HG03064 (cell line): ENCODE data around the gene VAV3.
A peak's percentile ranks its signal among the peaks of the same experiment; 100 is the strongest.

ENCODE experiments used
- ATAC-seq: cut with Tn5 transposase; IDR thresholded peaks from one replicate; pipeline ENCODE4 v1.9.1; 2021; ENCODE audit warnings: low read depth; ENCODE audit not compliant: unreplicated experiment

Gene VAV3

GRCh38 chr1:107975851-107976250 is 10.9 kb upstream of the VAV3 start:
- ATAC-seq: no peak

GRCh38 chr1:107974090-107974489 is 9.1 kb upstream of the VAV3 start:
- ATAC-seq: no peak

- ATAC-seq: no peak
These were observed 7.6 kb upstream of the VAV3 start for GRCh38 chr1:107972391-107973180.

GRCh38 chr1:107966550-107966949 is 1.6 kb upstream of the VAV3 start:
- ATAC-seq: no peak

GRCh38 chr1:107964336-107965109 is 457 bp downstream of the VAV3 start:
- ATAC-seq: no peak

GRCh38 chr1:107963601-107964335 is 1.2 kb downstream of the VAV3 start:
- ATAC-seq: peak; percentile 82

GRCh38 chr1:107963008-107963407 is 2.0 kb downstream of the VAV3 start:
- no peak for ATAC-seq

GRCh38 chr1:107954719-107955415 is 10.1 kb downstream of the VAV3 start:
- ATAC-seq: no peak

- no peak for ATAC-seq
These were observed 10.9 kb downstream of the VAV3 start for GRCh38 chr1:107954126-107954525.

GRCh38 chr1:107953556-107953955 is 11.4 kb downstream of the VAV3 start:
- no peak for ATAC-seq

GRCh38 chr1:107952989-107953388 is 12.0 kb downstream of the VAV3 start:
- no peak for ATAC-seq

- no peak for ATAC-seq
These were observed 14.5 kb downstream of the VAV3 start for GRCh38 chr1:107950464-107950863.

- ATAC-seq: peak; percentile 71
These were observed 15.3 kb downstream of the VAV3 start for GRCh38 chr1:107949467-107950253.

- ATAC-seq: no peak
These were observed 18.2 kb downstream of the VAV3 start for GRCh38 chr1:107946794-107947193.

GRCh38 chr1:107943694-107944093 is 21.3 kb downstream of the VAV3 start:
- no peak for ATAC-seq

GRCh38 chr1:107942814-107943213 is 22.2 kb downstream of the VAV3 start:
- no peak for ATAC-seq

- no peak for ATAC-seq
These were observed 23.4 kb downstream of the VAV3 start for GRCh38 chr1:107941531-107941930.

- ATAC-seq: no peak
These were observed 23.9 kb downstream of the VAV3 start for GRCh38 chr1:107941123-107941522.

- ATAC-seq: no peak
These were observed 24.3 kb downstream of the VAV3 start for GRCh38 chr1:107940701-107941100.

GRCh38 chr1:107940017-107940577 is 24.9 kb downstream of the VAV3 start:
- ATAC-seq: no peak
